Peyer's patch (tissue), 4 donors: ENCODE measurements around the gene COPG1.

Experiments
- POLR2A ChIP-seq, 2 donors: fragments of 450-650 bp; IDR thresholded peaks; one replicate each; pipeline ENCODE4 v1.5.1; 2017; ENCODE audit warnings: antibody characterized with exemption in 2 of 2, mild to moderate bottlenecking in 2 of 2, moderate library complexity in 2 of 2
- TF ChIP-seq, protein P1 (sequence below), 6 experiments: fragments of 450-650 bp in 4 of 6; fragments of 200-600 bp in 2 of 6; sonication (generic) in 1 of 6; IDR thresholded peaks; one replicate each; pipeline ENCODE4 v1.5.1; 2017 to 2019; ENCODE audit warnings: antibody characterized with exemption in 6 of 6, mild to moderate bottlenecking in 3 of 6, moderate library complexity in 1 of 6

DNA sequence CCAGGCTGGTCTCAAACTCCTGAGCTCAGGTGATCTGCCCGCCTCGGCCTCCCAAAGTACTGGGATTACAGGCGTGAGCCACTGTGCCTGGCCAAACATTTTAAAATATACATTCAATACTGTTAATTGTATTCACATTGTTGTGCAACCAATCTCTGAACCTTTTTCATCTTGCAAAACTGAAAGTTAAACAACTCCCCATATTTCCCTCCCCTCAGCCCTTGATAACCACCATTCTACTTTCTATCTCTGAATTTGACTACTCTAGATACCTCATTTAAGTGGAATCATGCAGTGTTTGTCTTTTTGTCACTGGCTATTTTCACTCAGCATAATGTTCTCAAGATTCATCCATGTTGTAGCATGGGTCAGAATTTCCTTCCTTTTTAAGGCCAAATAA, 59.2 kb downstream of the COPG1 start:
- TF ChIP-seq, protein P1, sequence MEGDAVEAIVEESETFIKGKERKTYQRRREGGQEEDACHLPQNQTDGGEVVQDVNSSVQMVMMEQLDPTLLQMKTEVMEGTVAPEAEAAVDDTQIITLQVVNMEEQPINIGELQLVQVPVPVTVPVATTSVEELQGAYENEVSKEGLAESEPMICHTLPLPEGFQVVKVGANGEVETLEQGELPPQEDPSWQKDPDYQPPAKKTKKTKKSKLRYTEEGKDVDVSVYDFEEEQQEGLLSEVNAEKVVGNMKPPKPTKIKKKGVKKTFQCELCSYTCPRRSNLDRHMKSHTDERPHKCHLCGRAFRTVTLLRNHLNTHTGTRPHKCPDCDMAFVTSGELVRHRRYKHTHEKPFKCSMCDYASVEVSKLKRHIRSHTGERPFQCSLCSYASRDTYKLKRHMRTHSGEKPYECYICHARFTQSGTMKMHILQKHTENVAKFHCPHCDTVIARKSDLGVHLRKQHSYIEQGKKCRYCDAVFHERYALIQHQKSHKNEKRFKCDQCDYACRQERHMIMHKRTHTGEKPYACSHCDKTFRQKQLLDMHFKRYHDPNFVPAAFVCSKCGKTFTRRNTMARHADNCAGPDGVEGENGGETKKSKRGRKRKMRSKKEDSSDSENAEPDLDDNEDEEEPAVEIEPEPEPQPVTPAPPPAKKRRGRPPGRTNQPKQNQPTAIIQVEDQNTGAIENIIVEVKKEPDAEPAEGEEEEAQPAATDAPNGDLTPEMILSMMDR (IDR thresholded peaks at IDR 0.05): no peak
- no peak for TF ChIP-seq POLR2A (IDR thresholded peaks at IDR 0.05)
